Stimulated activated CD4-positive, alpha-beta T cell treated with anti-CD3 and anti-CD28 coated beads, Interleukin-12 subunit alpha, Interleukin-12 subunit beta, amount 100 ng/mL, for 48 hours (primary cell): ENCODE measurements around the gene RCSD1.

Experiments
- DNase-seq, 3 donors: peaks; one replicate each; pipeline ENCODE4 v3.0.0-alpha.2; 2020; ENCODE audit warnings: low read depth in 2 of 3, low spot score in 1 of 3

The RCSD1 gene

GRCh38 chr1:167617153-167618147 lies 12.6 kb upstream of the RCSD1 start:
- no peak for DNase-seq

GRCh38 chr1:167618366-167618765 lies 11.7 kb upstream of the RCSD1 start:
- DNase-seq, result no peak

GRCh38 chr1:167618789-167619188 lies 11.2 kb upstream of the RCSD1 start:
- DNase-seq, result no peak

- no peak for DNase-seq
Measured at GRCh38 chr1:167620002-167620401, 10.0 kb upstream of the RCSD1 start.

- no peak for DNase-seq
Measured at GRCh38 chr1:167621780-167622313, 8.2 kb upstream of the RCSD1 start.

- DNase-seq, result no peak
Measured at GRCh38 chr1:167623951-167624350, 6.1 kb upstream of the RCSD1 start.

GRCh38 chr1:167625040-167625823 lies 4.8 kb upstream of the RCSD1 start:
- no peak for DNase-seq

- no peak for DNase-seq
Measured at GRCh38 chr1:167627615-167627864, 2.5 kb upstream of the RCSD1 start.

GRCh38 chr1:167627865-167628641 lies 2.0 kb upstream of the RCSD1 start:
- DNase-seq, result peak; percentile 66 to 79 (median 68)

- no peak for DNase-seq
Measured at GRCh38 chr1:167628741-167629515, 1.1 kb upstream of the RCSD1 start.

- DNase-seq, result peak in 1 of 3 donors; percentile 19
Measured at GRCh38 chr1:167630568-167631385, 745 bp downstream of the RCSD1 start.

GRCh38 chr1:167631386-167631935 lies 1.4 kb downstream of the RCSD1 start:
- no peak for DNase-seq

- DNase-seq, result no peak
Measured at GRCh38 chr1:167631936-167632614, 2.0 kb downstream of the RCSD1 start.

- no peak for DNase-seq
Measured at GRCh38 chr1:167633258-167633944, 3.4 kb downstream of the RCSD1 start.

- no peak for DNase-seq
Measured at GRCh38 chr1:167634435-167634834, 4.4 kb downstream of the RCSD1 start.

- no peak for DNase-seq
Measured at GRCh38 chr1:167635156-167635648, 5.2 kb downstream of the RCSD1 start.

- no peak for DNase-seq
Measured at GRCh38 chr1:167635941-167636340, 5.9 kb downstream of the RCSD1 start.

GRCh38 chr1:167638064-167638463 lies 8.0 kb downstream of the RCSD1 start:
- no peak for DNase-seq
